SK-N-SH (cell line): Measurements from ENCODE around the gene NDUFS7. TPM values are rescaled to one million over a fixed set of nuclear protein-coding genes. Genes with fewer than 3 reads are reported as not detected.

Experiments used
- CTCF ChIA-PET: fragments of 300-600, 350-600 bp; formaldehyde crosslinking; extraction: SDS; loops from one replicate; lab custom pipeline; 2021; lab: Yijun Ruan, JAX
- POLR2A ChIA-PET: fragments of 350-600 bp; sonication (Branson Sonifier 250); formaldehyde crosslinking; extraction: SDS; loops from one replicate; lab custom pipeline; 2020; ENCODE audit warnings: antibody characterized with exemption, inconsistent platforms; lab: Yijun Ruan, JAX
- DNase-seq: peaks from one replicate; pipeline ENCODE4 v3.0.0; 2012
- H2AFZ ChIP-seq: fragments of 200-600 bp; sonication (generic); 2 replicates; pipeline ENCODE4 v1.8.1; 2016; ENCODE audit warnings: antibody characterized with exemption, mild to moderate bottlenecking, low read depth
- H3F3A ChIP-seq: fragments of 200-600 bp; sonication (generic); replicated peaks from 2 replicates; pipeline ENCODE3; 2016; ENCODE audit warnings: antibody characterized with exemption, mild to moderate bottlenecking; ENCODE audit not compliant: insufficient read depth
- H3K27ac ChIP-seq, 2 experiments: fragments of 200-500 bp in 1 of 2; fragments of 200-600 bp in 1 of 2; sonication (Bioruptor generic) in 1 of 2; sonication (generic), shearing (Covaris generic) in 1 of 2; 2 replicates each; pipeline versions ENCODE4 v1.5.1 to v1.6.1; 2014 to 2016; ENCODE audit warnings: low read depth in 2 of 2, inconsistent platforms in 1 of 2, low read length in 1 of 2, mild to moderate bottlenecking in 1 of 2, mixed read lengths in 1 of 2
- H3K27me3 ChIP-seq: fragments of 200-600 bp; sonication (generic), shearing (Covaris generic); 2 replicates; pipeline ENCODE4 v1.6.1; 2016; ENCODE audit warnings: mixed run types; ENCODE audit not compliant: insufficient read depth
- H3K36me3 ChIP-seq, 2 experiments: fragments of 200-500 bp in 1 of 2; fragments of 200-600 bp in 1 of 2; sonication (Bioruptor generic) in 1 of 2; sonication (generic) in 1 of 2; replicated peaks in 1 of 2; 2 replicates each; pipeline versions ENCODE3 to v1.5.1; 2014 to 2016; ENCODE audit warnings: low read length in 1 of 2, mild to moderate bottlenecking in 1 of 2; ENCODE audit not compliant: insufficient read depth in 2 of 2, control insufficient read depth in 1 of 2
- H3K4me1 ChIP-seq, 2 experiments: fragments of 200-500 bp in 1 of 2; fragments of 200-600 bp in 1 of 2; sonication (Bioruptor generic) in 1 of 2; sonication (generic), shearing (Covaris generic) in 1 of 2; 2 replicates each; pipeline versions ENCODE4 v1.5.1 to v1.6.1; 2014 to 2016; ENCODE audit warnings: low read depth in 1 of 2, low read length in 1 of 2, mixed run types in 1 of 2; ENCODE audit not compliant: insufficient read depth in 2 of 2, control insufficient read depth in 1 of 2
- H3K4me2 ChIP-seq: fragments of 200-600 bp; sonication (generic), shearing (Covaris generic); 2 replicates; pipeline ENCODE4 v1.6.1; 2017; ENCODE audit warnings: mixed run types
- H3K4me3 ChIP-seq, 2 experiments: fragments of 200-500 bp in 1 of 2; fragments of 200-600 bp in 1 of 2; sonication (Bioruptor generic) in 1 of 2; sonication (generic), shearing (Covaris generic) in 1 of 2; 2 replicates each; pipeline versions ENCODE4 v1.5.1 to v1.8.1; 2014 to 2016; ENCODE audit warnings: low read depth in 2 of 2, inconsistent platforms in 1 of 2, low read length in 1 of 2, mild to moderate bottlenecking in 1 of 2, mixed read lengths in 1 of 2, moderate library complexity in 1 of 2
- H3K79me2 ChIP-seq: fragments of 200-600 bp; sonication (generic); 2 replicates; pipeline ENCODE4 v1.8.1; 2017; ENCODE audit warnings: mild to moderate bottlenecking; ENCODE audit not compliant: insufficient read depth
- H3K9ac ChIP-seq: fragments of 200-600 bp; sonication (generic); 2 replicates; pipeline ENCODE4 v1.6.1; 2017; ENCODE audit warnings: mixed run types
- H3K9me2 ChIP-seq: fragments of 200-600 bp; sonication (generic); 2 replicates; pipeline ENCODE4 v1.6.1; 2017; ENCODE audit warnings: mixed run types
- H3K9me3 ChIP-seq: fragments of 200-600 bp; sonication (generic); 2 replicates; pipeline ENCODE4 v1.6.1; 2017; ENCODE audit warnings: mixed run types, mild to moderate bottlenecking, moderate library complexity
- H4K20me1 ChIP-seq: fragments of 200-600 bp; sonication (generic); 2 replicates; pipeline ENCODE4 v1.6.1; 2017; ENCODE audit warnings: mild to moderate bottlenecking, mixed run types; ENCODE audit not compliant: insufficient read depth
- CHD2 ChIP-seq: fragments of 150-350 bp; IDR thresholded peaks from 2 replicates; pipeline ENCODE4 v1.6.1; 2018; ENCODE audit warnings: low read length; ENCODE audit not compliant: partially characterized antibody
- EZH2phosphoT487 ChIP-seq: fragments of 200-600 bp; sonication (generic); IDR thresholded peaks from 2 replicates; pipeline ENCODE4 v1.6.1; 2017; ENCODE audit warnings: low read depth, mixed run types, mild to moderate bottlenecking, antibody characterized with exemption, moderate library complexity, borderline replicate concordance
- FOXM1 ChIP-seq: IDR thresholded peaks from 2 replicates; pipeline ENCODE4 v1.4.0; 2012; ENCODE audit warnings: low read depth, mild to moderate bottlenecking
- GATA2 ChIP-seq: sonication (generic); formaldehyde crosslinking; IDR thresholded peaks from 2 replicates; pipeline ENCODE4 v1.5.0; 2020; ENCODE audit warnings: mild to moderate bottlenecking, missing genetic modification reagents
- NFIC ChIP-seq: IDR thresholded peaks from 2 replicates; pipeline ENCODE4 v1.4.0; 2012; ENCODE audit warnings: borderline replicate concordance
- POLR2AphosphoS5 ChIP-seq: IDR thresholded peaks from 2 replicates; pipeline ENCODE4 v1.6.1; 2012; ENCODE audit warnings: low read depth, low read length
- REST ChIP-seq: IDR thresholded peaks from 2 replicates; pipeline ENCODE4 v1.6.1; 2012; ENCODE audit warnings: mild to moderate bottlenecking, low read depth, low read length, moderate library complexity
- RFX5 ChIP-seq: IDR thresholded peaks from 2 replicates; pipeline ENCODE4 v1.6.1; 2012; ENCODE audit warnings: mild to moderate bottlenecking, improper control_type of control experiment, low read length
- SIN3A ChIP-seq: IDR thresholded peaks from 2 replicates; pipeline ENCODE4 v1.6.1; 2012; ENCODE audit warnings: low read depth, mild to moderate bottlenecking, low read length, moderate library complexity, borderline replicate concordance
- SMC3 ChIP-seq: IDR thresholded peaks from 2 replicates; pipeline ENCODE4 v1.6.1; 2012; ENCODE audit warnings: low read depth, low read length, improper control_type of control experiment
- WGBS: methylation state at CpG from one replicate; pipeline ENCODE4 v1.1.6; 2017; ENCODE audit warnings: low lambda C conversion rate; 5-methylcytosine and 5-hydroxymethylcytosine counted together
- polyA plus RNA-seq, 3 experiments: library from polyadenylated mRNA; depleted of rRNA; stranded (reverse); fragments of >200 nt; gene quantifications; 2 replicates each; pipeline ENCODE4 v1.2.3, GENCODE V29; 2012
- TF ChIP-seq, protein P1 (sequence below): fragments of 200-600 bp; sonication (generic); IDR thresholded peaks from 2 replicates; pipeline ENCODE4 v1.6.1; 2017; ENCODE audit warnings: antibody characterized with exemption, mild to moderate bottlenecking, moderate library complexity
- TF ChIP-seq, protein P2 (sequence below): IDR thresholded peaks from 2 replicates; pipeline ENCODE4 v1.4.0; 2012; ENCODE audit warnings: low read depth
- TF ChIP-seq, protein P3 (sequence below): IDR thresholded peaks from 2 replicates; pipeline ENCODE4 v1.4.0; 2012; ENCODE audit warnings: low read depth, borderline replicate concordance
- TF ChIP-seq, protein P4 (sequence below): IDR thresholded peaks from 2 replicates; pipeline ENCODE4 v1.4.0; 2012; ENCODE audit warnings: low read depth, borderline replicate concordance
- TF ChIP-seq, protein P5 (sequence below): IDR thresholded peaks from 2 replicates; pipeline ENCODE4; 2012

Gene NDUFS7
- polyA plus RNA-seq, 1 of the 3 experiments (the other 2 are of a cell fraction), result 66.4 TPM

GRCh38 chr19:1401889-1402217 is 18.1 kb downstream of the NDUFS7 start:
- H3K4me2 ChIP-seq, result peak overlapping the region; percentile 99
- peak overlapping the region; percentile 93; the same call in 1 of the 2 replicates for H2AFZ ChIP-seq
- ChIA-PET CTCF (interaction anchor here (1.0 to 1.3 kb wide), 2 partner anchors 122 to 124 kb away, joined by 3 to 8 read pairs; no protein-coding TSS in a partner anchor), POLR2A (no interaction called here)
- H3K27ac ChIP-seq, result no peak overlapping the region; a peak in 1 of 4 replicates
- H3K27me3 ChIP-seq, result no peaks in the 10 kb centered on the region
- no peaks in the 10 kb centered on the region for H3K9me2 ChIP-seq
- TF ChIP-seq, protein P1, sequence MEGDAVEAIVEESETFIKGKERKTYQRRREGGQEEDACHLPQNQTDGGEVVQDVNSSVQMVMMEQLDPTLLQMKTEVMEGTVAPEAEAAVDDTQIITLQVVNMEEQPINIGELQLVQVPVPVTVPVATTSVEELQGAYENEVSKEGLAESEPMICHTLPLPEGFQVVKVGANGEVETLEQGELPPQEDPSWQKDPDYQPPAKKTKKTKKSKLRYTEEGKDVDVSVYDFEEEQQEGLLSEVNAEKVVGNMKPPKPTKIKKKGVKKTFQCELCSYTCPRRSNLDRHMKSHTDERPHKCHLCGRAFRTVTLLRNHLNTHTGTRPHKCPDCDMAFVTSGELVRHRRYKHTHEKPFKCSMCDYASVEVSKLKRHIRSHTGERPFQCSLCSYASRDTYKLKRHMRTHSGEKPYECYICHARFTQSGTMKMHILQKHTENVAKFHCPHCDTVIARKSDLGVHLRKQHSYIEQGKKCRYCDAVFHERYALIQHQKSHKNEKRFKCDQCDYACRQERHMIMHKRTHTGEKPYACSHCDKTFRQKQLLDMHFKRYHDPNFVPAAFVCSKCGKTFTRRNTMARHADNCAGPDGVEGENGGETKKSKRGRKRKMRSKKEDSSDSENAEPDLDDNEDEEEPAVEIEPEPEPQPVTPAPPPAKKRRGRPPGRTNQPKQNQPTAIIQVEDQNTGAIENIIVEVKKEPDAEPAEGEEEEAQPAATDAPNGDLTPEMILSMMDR, result peak; percentile 3; the same call in 1 of the 2 replicates
- TF ChIP-seq SMC3, result no peak
- H3F3A ChIP-seq, result peaks cover 16% of the 10 kb centered on the region
- no peaks in the 10 kb centered on the region for H3K36me3 ChIP-seq
- 76% methylated on average over 11 of the region's 11 CpGs for WGBS
- H3K9me3 ChIP-seq, result no peaks in the 10 kb centered on the region
- no peaks in the 10 kb centered on the region for H4K20me1 ChIP-seq
- H3K9ac ChIP-seq, result peak overlapping the region; percentile 65; the same call in 1 of the 2 replicates
- H3K4me1 ChIP-seq, result peaks cover 0 to 9% of the 10 kb centered on the region in 2 experiments; a peak in 1 of 4 replicates
- peak overlapping the region; percentile 75 to 79 for H3K4me3 ChIP-seq
- DNase-seq, result no peak
- peaks cover 12% of the 10 kb centered on the region; the same call in 1 of the 2 replicates for H3K79me2 ChIP-seq

GRCh38 chr19:1402411-1403070 is 18.8 kb downstream of the NDUFS7 start:
- WGBS, result 82% methylated on average over 15 of the region's 25 CpGs
- Histone ChIP-seq H3K9ac (no peak overlapping the region), H3K27me3 (no peaks in the 10 kb centered on the region), H3K4me3 (no peak overlapping the region), H3K79me2 (peaks cover 12% of the 10 kb centered on the region; the same call in 1 of the 2 replicates), H3K9me2 (no peaks in the 10 kb centered on the region), H3K27ac (no peak overlapping the region), H4K20me1 (no peaks in the 10 kb centered on the region), H3K4me2 (no peak overlapping the region), H3K9me3 (no peaks in the 10 kb centered on the region), H2AFZ (no peak overlapping the region), H3K36me3 (no peaks in the 10 kb centered on the region), H3K4me1 (peaks cover 0 to 9% of the 10 kb centered on the region in 2 experiments; a peak in 1 of 4 replicates), H3F3A (peaks cover 16% of the 10 kb centered on the region)
- POLR2A ChIA-PET, result no interaction called here
- DNase-seq, result no peak
- CTCF ChIA-PET, result interaction anchor here (0.6 to 1.4 kb wide), 5 partner anchors 12 to 136 kb away, joined by 3 to 8 read pairs (median 3); no protein-coding TSS in a partner anchor
- no peak for TF ChIP-seq CHD2
- TF ChIP-seq EZH2phosphoT487, result no peak
- TF ChIP-seq, protein P2, sequence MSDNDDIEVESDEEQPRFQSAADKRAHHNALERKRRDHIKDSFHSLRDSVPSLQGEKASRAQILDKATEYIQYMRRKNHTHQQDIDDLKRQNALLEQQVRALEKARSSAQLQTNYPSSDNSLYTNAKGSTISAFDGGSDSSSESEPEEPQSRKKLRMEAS, result no peak
- TF ChIP-seq SMC3, result no peak
- no peak for TF ChIP-seq FOXM1
- TF ChIP-seq GATA2, result no peak
- no peak for TF ChIP-seq SIN3A
- TF ChIP-seq, protein P3, sequence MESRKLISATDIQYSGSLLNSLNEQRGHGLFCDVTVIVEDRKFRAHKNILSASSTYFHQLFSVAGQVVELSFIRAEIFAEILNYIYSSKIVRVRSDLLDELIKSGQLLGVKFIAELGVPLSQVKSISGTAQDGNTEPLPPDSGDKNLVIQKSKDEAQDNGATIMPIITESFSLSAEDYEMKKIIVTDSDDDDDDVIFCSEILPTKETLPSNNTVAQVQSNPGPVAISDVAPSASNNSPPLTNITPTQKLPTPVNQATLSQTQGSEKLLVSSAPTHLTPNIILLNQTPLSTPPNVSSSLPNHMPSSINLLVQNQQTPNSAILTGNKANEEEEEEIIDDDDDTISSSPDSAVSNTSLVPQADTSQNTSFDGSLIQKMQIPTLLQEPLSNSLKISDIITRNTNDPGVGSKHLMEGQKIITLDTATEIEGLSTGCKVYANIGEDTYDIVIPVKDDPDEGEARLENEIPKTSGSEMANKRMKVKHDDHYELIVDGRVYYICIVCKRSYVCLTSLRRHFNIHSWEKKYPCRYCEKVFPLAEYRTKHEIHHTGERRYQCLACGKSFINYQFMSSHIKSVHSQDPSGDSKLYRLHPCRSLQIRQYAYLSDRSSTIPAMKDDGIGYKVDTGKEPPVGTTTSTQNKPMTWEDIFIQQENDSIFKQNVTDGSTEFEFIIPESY, result no peak
- no peak for TF ChIP-seq REST
- no peak for TF ChIP-seq POLR2AphosphoS5
- TF ChIP-seq, protein P4, sequence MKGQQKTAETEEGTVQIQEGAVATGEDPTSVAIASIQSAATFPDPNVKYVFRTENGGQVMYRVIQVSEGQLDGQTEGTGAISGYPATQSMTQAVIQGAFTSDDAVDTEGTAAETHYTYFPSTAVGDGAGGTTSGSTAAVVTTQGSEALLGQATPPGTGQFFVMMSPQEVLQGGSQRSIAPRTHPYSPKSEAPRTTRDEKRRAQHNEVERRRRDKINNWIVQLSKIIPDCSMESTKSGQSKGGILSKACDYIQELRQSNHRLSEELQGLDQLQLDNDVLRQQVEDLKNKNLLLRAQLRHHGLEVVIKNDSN, result no peak
- TF ChIP-seq, protein P5, sequence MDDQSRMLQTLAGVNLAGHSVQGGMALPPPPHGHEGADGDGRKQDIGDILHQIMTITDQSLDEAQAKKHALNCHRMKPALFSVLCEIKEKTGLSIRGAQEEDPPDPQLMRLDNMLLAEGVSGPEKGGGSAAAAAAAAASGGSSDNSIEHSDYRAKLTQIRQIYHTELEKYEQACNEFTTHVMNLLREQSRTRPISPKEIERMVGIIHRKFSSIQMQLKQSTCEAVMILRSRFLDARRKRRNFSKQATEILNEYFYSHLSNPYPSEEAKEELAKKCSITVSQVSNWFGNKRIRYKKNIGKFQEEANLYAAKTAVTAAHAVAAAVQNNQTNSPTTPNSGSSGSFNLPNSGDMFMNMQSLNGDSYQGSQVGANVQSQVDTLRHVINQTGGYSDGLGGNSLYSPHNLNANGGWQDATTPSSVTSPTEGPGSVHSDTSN, result no peak
- TF ChIP-seq RFX5, result no peak
- no peak for TF ChIP-seq NFIC
